Fibroblast of lung (primary cell): ENCODE measurements around the gene C16orf89.

Source experiments
- EZH2 ChIP-seq: IDR thresholded peaks from 2 replicates; pipeline ENCODE4 v1.5.1; 2012; ENCODE audit warnings: low read length, control low read depth, mild to moderate bottlenecking; ENCODE audit errors: missing control alignments
- TF ChIP-seq, protein P1 (sequence below), 2 donors: IDR thresholded peaks in 1 of 2; conservative IDR thresholded peaks in 1 of 2; 1 replicate in 1 of 2; 2 replicates in 1 of 2; pipeline ENCODE4 v1.5.1; 2011 to 2012; ENCODE audit warnings: low read length in 2 of 2, control low read depth in 1 of 2, inconsistent platforms in 1 of 2, low read depth in 1 of 2, mild to moderate bottlenecking in 1 of 2

DNA sequence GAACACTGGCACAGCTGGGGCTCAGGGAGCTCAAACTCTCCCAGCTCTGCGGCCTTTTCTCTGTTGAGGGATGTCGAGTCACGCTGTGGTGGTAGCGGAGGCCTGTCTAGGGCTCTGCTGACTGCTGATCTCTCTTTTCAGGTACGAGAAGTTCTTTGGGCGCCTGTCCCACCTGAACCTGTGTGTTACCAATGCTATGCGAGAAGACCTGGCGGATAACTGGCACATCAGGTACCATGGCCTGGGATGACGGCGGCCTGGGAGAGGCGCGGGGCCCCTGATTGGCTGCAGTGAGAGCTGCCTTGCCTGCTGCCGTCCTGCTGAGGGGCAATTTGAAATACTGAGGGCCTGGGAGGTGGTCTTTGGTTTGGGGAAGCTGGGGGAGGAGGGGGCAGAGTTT lies 11.5 kb upstream of the C16orf89 start:
- TF ChIP-seq, protein P1, sequence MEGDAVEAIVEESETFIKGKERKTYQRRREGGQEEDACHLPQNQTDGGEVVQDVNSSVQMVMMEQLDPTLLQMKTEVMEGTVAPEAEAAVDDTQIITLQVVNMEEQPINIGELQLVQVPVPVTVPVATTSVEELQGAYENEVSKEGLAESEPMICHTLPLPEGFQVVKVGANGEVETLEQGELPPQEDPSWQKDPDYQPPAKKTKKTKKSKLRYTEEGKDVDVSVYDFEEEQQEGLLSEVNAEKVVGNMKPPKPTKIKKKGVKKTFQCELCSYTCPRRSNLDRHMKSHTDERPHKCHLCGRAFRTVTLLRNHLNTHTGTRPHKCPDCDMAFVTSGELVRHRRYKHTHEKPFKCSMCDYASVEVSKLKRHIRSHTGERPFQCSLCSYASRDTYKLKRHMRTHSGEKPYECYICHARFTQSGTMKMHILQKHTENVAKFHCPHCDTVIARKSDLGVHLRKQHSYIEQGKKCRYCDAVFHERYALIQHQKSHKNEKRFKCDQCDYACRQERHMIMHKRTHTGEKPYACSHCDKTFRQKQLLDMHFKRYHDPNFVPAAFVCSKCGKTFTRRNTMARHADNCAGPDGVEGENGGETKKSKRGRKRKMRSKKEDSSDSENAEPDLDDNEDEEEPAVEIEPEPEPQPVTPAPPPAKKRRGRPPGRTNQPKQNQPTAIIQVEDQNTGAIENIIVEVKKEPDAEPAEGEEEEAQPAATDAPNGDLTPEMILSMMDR (conservative IDR thresholded peaks at IDR 0.05 in 1 of 2, IDR thresholded peaks at IDR 0.05 in 1 of 2; ENCODE audit: low read depth in 1 of 2, low read length in 2 of 2) = no peak
- TF ChIP-seq EZH2 = no peak
